Limb (tissue), 2 donors: Measurements from ENCODE around the gene STAMBPL1.
"Not testable (repeated sequence)": the region's sequence is repeated elsewhere in the genome, so short reads cannot be mapped to it uniquely, and the experiment has no call there.

Experiments used
- DNase-seq, 2 donors: peaks; one replicate each; pipeline ENCODE4 v3.0.0-alpha.2; 2016; ENCODE audit errors: extremely low spot score in 2 of 2

Gene STAMBPL1

GRCh38 chr10:88919041-88919440 is 39.0 kb downstream of the STAMBPL1 start:
- DNase-seq: no peak

GRCh38 chr10:88920198-88920597 is 40.2 kb downstream of the STAMBPL1 start:
- no peak for DNase-seq

DNA sequence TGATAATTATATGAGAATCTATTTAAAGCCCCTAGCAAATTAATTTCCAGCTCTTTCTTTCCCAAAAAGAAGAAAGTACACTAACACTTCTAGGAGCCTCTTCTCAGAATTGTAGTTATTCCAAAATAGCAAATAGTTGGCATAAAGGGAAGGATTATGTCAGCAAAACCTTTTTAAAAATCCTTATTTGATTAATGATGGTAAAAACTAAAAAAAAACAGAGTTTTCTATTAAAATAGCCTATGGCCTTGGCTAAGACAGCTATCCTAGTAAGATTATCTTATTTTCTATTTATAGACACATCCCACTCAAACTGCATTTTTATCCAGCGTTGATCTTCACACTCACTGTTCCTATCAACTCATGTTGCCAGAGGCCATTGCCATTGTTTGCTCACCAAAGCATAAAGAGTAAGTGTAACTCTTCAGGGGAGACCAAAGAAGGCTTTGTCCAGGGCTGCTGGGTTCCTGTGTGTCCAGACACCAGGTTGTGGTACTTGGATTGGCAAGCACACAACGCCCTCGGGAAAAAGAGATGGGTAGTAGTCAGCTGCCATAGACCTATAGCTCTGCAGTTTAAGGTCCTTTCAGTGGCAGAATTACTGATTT is 41.0 kb downstream of the STAMBPL1 start:
- DNase-seq: no peak

DNA sequence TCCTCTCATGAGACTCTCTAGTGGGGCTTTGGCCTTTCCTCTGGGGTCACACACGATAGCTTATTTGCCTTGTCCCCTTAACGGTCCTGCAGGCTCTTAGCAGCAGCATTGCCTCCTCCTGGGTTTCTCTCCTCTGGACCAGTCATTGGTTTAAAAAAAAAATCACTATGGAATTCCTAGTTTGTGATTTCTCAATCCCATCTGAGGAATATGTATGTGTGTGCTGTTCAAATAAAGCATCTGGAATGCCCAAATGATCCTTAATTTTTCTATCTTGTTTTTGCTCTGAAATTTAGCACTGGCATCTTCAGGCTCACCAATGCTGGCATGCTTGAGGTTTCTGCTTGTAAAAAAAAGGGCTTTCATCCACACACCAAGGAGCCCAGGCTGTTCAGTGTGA is 42.0 kb downstream of the STAMBPL1 start:
- no peak for DNase-seq

- no peak for DNase-seq
Observed at GRCh38 chr10:88923520-88923919, 43.5 kb downstream of the STAMBPL1 start.

GRCh38 chr10:88926566-88927415 is 46.7 kb downstream of the STAMBPL1 start:
- peak in 1 of 2 donors; percentile 72 for DNase-seq

GRCh38 chr10:88927416-88927690 is 47.3 kb downstream of the STAMBPL1 start:
- DNase-seq: no peak

DNA sequence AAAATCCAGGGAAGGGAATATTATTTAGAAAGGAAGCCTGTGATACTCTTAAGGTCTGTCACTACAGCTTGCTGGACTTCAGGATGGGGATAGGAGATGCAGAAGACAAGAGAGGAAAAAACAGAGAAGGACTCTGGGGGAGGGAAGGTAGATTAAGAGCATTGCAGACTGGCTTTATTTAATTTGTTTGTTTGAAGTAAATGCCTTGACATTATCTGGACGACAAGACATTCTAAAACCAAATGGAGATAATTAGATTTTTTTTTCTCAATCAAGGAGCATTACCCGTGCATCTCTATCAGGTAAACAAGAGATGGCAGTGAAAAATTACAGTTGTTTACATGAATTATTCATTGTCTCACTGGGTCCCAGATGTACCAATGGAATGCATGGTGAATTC is 48.2 kb downstream of the STAMBPL1 start:
- no peak for DNase-seq

DNA sequence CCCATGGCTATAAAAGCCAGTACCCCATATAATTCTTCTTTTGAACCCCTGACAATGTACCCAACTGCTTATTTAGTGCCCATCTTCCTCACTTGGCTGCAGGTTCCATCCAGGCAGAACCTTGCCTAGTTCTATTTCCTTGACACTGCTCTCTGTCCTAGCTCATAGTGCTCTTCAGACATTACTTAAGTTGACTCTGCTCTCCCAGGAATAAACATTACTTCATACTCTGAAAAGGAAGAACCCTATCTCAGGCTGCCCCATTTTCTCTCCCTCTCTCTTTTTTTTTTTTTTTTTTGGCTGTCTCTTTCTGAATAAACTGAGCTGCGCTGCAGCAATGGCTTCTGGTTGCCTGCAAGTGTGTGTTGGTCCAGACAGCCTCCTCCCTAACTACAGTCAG is 51.5 kb downstream of the STAMBPL1 start:
- DNase-seq: no peak

DNA sequence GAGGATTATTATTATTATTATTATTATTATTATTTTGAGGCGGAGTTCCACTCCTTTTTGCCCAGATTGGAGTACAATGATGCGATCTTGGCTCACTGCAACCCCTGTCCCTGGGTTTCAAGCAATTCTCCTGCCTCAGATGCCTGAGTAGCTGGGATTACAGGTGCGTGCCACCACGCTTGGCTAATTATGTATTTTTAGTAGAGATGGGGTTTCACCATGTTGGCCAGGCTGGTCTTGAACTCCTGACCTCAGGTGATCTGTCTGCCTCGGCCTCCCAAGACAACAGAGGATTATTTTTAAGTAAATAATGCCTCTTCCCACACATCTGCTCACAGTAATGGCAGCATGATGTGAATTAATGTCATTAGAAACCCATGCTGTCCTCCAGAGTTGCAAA is 52.0 kb downstream of the STAMBPL1 start:
- DNase-seq: not testable (repeated sequence)

GRCh38 chr10:88932539-88933256 is 52.7 kb downstream of the STAMBPL1 start:
- peak; percentile 56 to 87 for DNase-seq

- no peak for DNase-seq
Observed at GRCh38 chr10:88933564-88933963, 53.5 kb downstream of the STAMBPL1 start.

- peak; percentile 75 to 86 for DNase-seq
Observed at GRCh38 chr10:88934900-88935672, 55.0 kb downstream of the STAMBPL1 start.

DNA sequence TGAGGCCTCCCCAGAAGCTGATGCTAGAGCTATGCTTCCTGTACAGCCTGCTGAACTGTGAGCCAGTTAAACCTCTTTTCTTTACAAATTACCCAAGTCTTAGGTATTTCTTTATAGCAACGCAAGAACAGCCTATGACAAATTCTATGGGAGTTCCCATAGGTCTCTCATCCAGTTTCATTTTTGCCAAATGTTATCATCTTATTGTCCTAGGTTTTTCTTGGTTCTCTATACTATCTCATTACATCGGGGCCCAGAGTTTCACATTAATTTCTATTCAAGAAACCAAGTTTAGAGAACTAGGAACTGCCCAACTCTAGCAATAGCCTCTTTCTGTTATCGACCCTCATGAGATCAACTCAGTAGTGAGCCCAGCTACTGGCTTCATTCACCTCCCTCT is 56.6 kb downstream of the STAMBPL1 start:
- DNase-seq: no peak

DNA sequence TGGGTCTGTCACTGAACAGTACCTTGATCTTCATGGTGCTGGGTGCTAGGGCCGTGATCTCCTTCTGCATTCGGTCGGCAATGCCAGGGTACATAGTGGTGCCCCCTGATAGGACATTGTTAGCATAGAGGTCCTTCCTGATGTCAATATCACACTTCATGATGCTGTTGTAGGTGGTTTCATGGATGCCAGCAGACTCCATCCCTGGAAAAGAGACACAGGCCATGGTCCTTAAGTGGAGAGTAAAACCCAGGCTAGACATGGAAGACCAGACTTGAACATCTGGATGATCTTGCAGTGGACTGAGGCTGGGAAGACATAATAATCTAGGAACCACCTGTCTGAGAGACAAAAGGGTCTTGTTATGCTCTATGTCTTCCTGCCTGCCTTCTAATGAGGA is 58.0 kb downstream of the STAMBPL1 start:
- no peak for DNase-seq

DNA sequence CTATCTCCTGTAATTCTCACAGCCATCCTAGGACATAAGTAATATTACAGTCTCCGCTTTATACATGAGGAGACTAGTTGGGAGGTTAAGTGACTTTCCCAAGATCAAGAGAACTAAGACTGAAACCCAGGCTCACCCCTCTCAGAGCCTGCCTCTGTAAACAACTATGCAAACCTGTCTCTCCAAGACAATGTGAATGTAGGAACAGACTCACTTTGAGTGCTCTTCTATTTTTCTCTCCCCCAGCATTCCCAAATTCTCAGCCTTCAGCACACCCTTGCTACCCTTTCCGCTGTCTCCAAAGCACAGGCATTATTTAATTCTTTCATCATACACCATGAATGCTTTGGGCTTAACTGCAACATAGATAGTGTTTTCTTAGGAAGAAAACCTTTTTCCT is 58.9 kb downstream of the STAMBPL1 start:
- DNase-seq: no peak

GRCh38 chr10:88941026-88941425 is 61.0 kb downstream of the STAMBPL1 start:
- DNase-seq: no peak

- no peak for DNase-seq
Observed at GRCh38 chr10:88943778-88944177, 63.7 kb downstream of the STAMBPL1 start.

GRCh38 chr10:88944813-88945212 is 64.8 kb downstream of the STAMBPL1 start:
- DNase-seq: no peak

GRCh38 chr10:88946200-88946599 is 66.2 kb downstream of the STAMBPL1 start:
- no peak for DNase-seq

- DNase-seq: no peak
Observed at GRCh38 chr10:88946965-88947590, 67.0 kb downstream of the STAMBPL1 start.
